ENCODE data around the gene NRXN3. TPM values are rescaled to one million over a fixed set of nuclear protein-coding genes. Genes with fewer than 3 reads are reported as not detected.

The NRXN3 gene
- polyA plus RNA-seq, 1 of the 3 experiments (the other 2 are of a cell fraction): 1.6 TPM

DNA sequence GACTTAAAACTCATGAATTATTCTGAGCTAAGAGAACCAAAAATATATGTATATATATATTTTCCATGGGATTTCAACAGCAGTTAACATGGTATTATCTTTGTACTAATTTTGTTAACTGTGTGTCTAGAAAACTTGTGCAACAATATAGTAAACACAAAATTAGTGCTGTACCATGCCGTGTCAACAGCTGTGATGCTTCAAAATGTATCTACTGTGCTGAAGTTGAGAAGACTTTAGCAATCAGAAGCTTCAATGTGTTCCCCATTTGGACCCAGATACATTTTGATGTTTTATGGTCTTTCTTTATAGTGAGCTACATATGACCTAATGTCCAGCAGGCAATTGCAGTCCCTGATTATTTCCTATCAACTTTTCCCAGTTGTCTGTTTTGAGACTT lies 1635.5 kb downstream of the NRXN3 start:
- H3K36me3 ChIP-seq (replicated peaks in 1 of 2; ENCODE audit: control insufficient read depth in 1 of 2, insufficient read depth in 2 of 2, low read length in 1 of 2): no peaks in the 10 kb centered on the region
- H3F3A ChIP-seq (replicated peaks; ENCODE audit: insufficient read depth): no peaks in the 10 kb centered on the region
- H3K27ac ChIP-seq (ENCODE audit: low read depth in 2 of 2, low read length in 1 of 2): no peak overlapping the region
- no peaks in the 10 kb centered on the region for H3K27me3 ChIP-seq (ENCODE audit: insufficient read depth)
- no peak for DNase-seq
- no peaks in the 10 kb centered on the region for H4K20me1 ChIP-seq (ENCODE audit: insufficient read depth)
- no peak overlapping the region for H3K9ac ChIP-seq
- H3K79me2 ChIP-seq (ENCODE audit: insufficient read depth): no peaks in the 10 kb centered on the region
- no peak overlapping the region for H3K4me2 ChIP-seq
- 6% methylated on average over 1 of the region's 1 CpG for WGBS (ENCODE audit: low lambda C conversion rate)
- ChIA-PET CTCF (interaction anchor here (0.9 to 1.2 kb wide), 2 partner anchors 13 to 18 kb away, joined by 3 to 4 read pairs; no protein-coding TSS in a partner anchor), POLR2A (interaction anchor here (0.6 kb wide), 1 partner anchor 20 kb away, joined by 3 read pairs; no protein-coding TSS in a partner anchor)
- H3K4me3 ChIP-seq (ENCODE audit: low read depth in 2 of 2, low read length in 1 of 2): no peak overlapping the region
- H3K9me2 ChIP-seq: no peaks in the 10 kb centered on the region
- H3K4me1 ChIP-seq (ENCODE audit: control insufficient read depth in 1 of 2, insufficient read depth in 2 of 2, low read depth in 1 of 2, low read length in 1 of 2): no peaks in the 10 kb centered on the region
- no peak overlapping the region for H2AFZ ChIP-seq (ENCODE audit: low read depth)
- no peak for TF ChIP-seq FOXJ3 (CRISPR knock-in tag; IDR thresholded peaks at IDR 0.05)
- TF ChIP-seq TAF1 (IDR thresholded peaks at IDR 0.05; ENCODE audit: borderline replicate concordance, low read depth, low read length): no peak
- TF ChIP-seq, protein P1, sequence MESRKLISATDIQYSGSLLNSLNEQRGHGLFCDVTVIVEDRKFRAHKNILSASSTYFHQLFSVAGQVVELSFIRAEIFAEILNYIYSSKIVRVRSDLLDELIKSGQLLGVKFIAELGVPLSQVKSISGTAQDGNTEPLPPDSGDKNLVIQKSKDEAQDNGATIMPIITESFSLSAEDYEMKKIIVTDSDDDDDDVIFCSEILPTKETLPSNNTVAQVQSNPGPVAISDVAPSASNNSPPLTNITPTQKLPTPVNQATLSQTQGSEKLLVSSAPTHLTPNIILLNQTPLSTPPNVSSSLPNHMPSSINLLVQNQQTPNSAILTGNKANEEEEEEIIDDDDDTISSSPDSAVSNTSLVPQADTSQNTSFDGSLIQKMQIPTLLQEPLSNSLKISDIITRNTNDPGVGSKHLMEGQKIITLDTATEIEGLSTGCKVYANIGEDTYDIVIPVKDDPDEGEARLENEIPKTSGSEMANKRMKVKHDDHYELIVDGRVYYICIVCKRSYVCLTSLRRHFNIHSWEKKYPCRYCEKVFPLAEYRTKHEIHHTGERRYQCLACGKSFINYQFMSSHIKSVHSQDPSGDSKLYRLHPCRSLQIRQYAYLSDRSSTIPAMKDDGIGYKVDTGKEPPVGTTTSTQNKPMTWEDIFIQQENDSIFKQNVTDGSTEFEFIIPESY (IDR thresholded peaks at IDR 0.05; ENCODE audit: borderline replicate concordance, low read depth): no peak
- no peak for TF ChIP-seq GATA2 (CRISPR knock-in tag; IDR thresholded peaks at IDR 0.05)
- TF ChIP-seq, protein P2, sequence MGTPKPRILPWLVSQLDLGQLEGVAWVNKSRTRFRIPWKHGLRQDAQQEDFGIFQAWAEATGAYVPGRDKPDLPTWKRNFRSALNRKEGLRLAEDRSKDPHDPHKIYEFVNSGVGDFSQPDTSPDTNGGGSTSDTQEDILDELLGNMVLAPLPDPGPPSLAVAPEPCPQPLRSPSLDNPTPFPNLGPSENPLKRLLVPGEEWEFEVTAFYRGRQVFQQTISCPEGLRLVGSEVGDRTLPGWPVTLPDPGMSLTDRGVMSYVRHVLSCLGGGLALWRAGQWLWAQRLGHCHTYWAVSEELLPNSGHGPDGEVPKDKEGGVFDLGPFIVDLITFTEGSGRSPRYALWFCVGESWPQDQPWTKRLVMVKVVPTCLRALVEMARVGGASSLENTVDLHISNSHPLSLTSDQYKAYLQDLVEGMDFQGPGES (IDR thresholded peaks at IDR 0.05; ENCODE audit: low read depth, low read length): no peak
- TF ChIP-seq RXRA (IDR thresholded peaks at IDR 0.05; ENCODE audit: borderline replicate concordance, low read depth): no peak
- no peak for TF ChIP-seq POLR2AphosphoS5 (IDR thresholded peaks at IDR 0.05; ENCODE audit: low read depth, low read length)
- TF ChIP-seq MEF2A (IDR thresholded peaks at IDR 0.05; ENCODE audit: borderline replicate concordance, low read depth): no peak
- H3K9me3 ChIP-seq: no peaks in the 10 kb centered on the region

DNA sequence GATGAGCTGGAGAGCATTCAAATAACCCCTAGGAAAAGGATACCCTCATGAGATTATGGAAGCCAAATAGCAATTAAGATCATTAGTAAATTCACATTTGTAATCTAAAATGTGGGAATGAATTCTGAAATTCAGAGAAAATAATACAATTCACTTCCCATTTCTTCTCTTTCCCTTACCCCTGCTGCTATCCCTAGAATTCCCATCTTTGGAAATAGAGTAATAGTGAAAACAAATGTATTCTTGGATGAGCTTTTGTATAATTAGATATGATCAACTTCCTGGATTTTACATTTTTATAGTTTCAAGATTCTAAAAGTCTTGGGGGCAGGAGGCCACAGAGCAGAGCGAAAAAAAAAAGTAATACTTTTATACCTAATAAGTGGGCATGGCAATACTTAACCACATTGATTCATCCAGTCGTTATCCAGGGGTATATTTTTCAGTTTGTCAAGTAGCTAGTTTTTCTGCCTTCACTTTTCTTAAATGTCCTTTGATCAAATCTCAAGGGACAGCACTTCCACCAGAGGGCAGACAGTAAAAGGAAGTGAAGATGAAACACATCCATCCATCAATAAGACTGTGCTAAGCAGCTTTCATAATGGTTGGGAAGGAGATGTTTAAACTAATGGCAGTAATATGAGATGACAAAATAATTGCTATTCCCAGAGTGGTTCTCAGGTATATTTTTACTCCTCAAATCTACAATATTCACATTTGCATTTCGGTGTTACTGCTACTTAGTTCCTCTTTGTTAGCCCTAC lies 1639.9 kb downstream of the NRXN3 start:
- Histone ChIP-seq H3F3A (replicated peaks; ENCODE audit: insufficient read depth) (no peaks in the 10 kb centered on the region), H3K27me3 (ENCODE audit: insufficient read depth) (no peaks in the 10 kb centered on the region), H3K4me1 (ENCODE audit: control insufficient read depth in 1 of 2, insufficient read depth in 2 of 2, low read depth in 1 of 2, low read length in 1 of 2) (no peaks in the 10 kb centered on the region), H3K4me3 (ENCODE audit: low read depth in 2 of 2, low read length in 1 of 2) (no peak overlapping the region), H3K79me2 (ENCODE audit: insufficient read depth) (no peaks in the 10 kb centered on the region), H3K36me3 (replicated peaks in 1 of 2; ENCODE audit: control insufficient read depth in 1 of 2, insufficient read depth in 2 of 2, low read length in 1 of 2) (no peaks in the 10 kb centered on the region), H3K9ac (no peak overlapping the region), H3K27ac (ENCODE audit: low read depth in 2 of 2, low read length in 1 of 2) (no peak overlapping the region), H2AFZ (ENCODE audit: low read depth) (0 out of 2 replicates have a peak overlapping the region, but pooled peaks have one; percentile 19), H3K9me3 (no peaks in the 10 kb centered on the region), H3K4me2 (peak overlapping the region; percentile 9; the same call in 1 of the 2 replicates), H3K9me2 (no peaks in the 10 kb centered on the region), H4K20me1 (ENCODE audit: insufficient read depth) (no peaks in the 10 kb centered on the region)
- 9% methylated on average over 3 of the region's 3 CpGs for WGBS (ENCODE audit: low lambda C conversion rate)
- CTCF ChIA-PET: interaction anchor here (0.6 to 1.3 kb wide), 8 partner anchors 9 to 1040 kb away, joined by 3 to 5 read pairs (median 3); no protein-coding TSS in a partner anchor
- peak; percentile 43 for TF ChIP-seq RAD21 (IDR thresholded peaks at IDR 0.05; ENCODE audit: low read length)
- TF ChIP-seq, protein P3, sequence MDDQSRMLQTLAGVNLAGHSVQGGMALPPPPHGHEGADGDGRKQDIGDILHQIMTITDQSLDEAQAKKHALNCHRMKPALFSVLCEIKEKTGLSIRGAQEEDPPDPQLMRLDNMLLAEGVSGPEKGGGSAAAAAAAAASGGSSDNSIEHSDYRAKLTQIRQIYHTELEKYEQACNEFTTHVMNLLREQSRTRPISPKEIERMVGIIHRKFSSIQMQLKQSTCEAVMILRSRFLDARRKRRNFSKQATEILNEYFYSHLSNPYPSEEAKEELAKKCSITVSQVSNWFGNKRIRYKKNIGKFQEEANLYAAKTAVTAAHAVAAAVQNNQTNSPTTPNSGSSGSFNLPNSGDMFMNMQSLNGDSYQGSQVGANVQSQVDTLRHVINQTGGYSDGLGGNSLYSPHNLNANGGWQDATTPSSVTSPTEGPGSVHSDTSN (IDR thresholded peaks at IDR 0.05): peak; percentile 18; the same call in 1 of the 2 replicates
- no peak for TF ChIP-seq NRF1 (IDR thresholded peaks at IDR 0.05; ENCODE audit: low read depth, low read length)
- peak; percentile 35 for TF ChIP-seq SMC3 (IDR thresholded peaks at IDR 0.05; ENCODE audit: low read depth, low read length)
- no peak for TF ChIP-seq EZH2phosphoT487 (IDR thresholded peaks at IDR 0.05; ENCODE audit: borderline replicate concordance, low read depth)
- TF ChIP-seq, protein P4, sequence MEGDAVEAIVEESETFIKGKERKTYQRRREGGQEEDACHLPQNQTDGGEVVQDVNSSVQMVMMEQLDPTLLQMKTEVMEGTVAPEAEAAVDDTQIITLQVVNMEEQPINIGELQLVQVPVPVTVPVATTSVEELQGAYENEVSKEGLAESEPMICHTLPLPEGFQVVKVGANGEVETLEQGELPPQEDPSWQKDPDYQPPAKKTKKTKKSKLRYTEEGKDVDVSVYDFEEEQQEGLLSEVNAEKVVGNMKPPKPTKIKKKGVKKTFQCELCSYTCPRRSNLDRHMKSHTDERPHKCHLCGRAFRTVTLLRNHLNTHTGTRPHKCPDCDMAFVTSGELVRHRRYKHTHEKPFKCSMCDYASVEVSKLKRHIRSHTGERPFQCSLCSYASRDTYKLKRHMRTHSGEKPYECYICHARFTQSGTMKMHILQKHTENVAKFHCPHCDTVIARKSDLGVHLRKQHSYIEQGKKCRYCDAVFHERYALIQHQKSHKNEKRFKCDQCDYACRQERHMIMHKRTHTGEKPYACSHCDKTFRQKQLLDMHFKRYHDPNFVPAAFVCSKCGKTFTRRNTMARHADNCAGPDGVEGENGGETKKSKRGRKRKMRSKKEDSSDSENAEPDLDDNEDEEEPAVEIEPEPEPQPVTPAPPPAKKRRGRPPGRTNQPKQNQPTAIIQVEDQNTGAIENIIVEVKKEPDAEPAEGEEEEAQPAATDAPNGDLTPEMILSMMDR (IDR thresholded peaks at IDR 0.05): peak; percentile 58
- POLR2A ChIA-PET: no interaction called here
- DNase-seq: no peak

Measured in SK-N-SH (cell line).